Mesenteric fat pad (tissue), 1 donor: Measurements from ENCODE around the gene ZNF777. TPM values are rescaled to one million over a fixed set of nuclear protein-coding genes. Genes with fewer than 3 reads are reported as not detected.
"Not testable (repeated sequence)": the region's sequence is repeated elsewhere in the genome, so short reads cannot be mapped to it uniquely, and the experiment has no call there.

ENCODE experiments used
- DNase-seq: peaks from one replicate; pipeline ENCODE4 v3.0.0-alpha.2; 2020; ENCODE audit warnings: low spot score
- total RNA-seq: library from RNA; stranded (reverse); fragmentation: NEBNext Ultra II Directional; extraction: Animal tissue kit (Norgen Biotek cat#: 25700); gene quantifications from one replicate; pipeline ENCODE4 v1.2.1, GENCODE V29; 2021
- donor health status: DM: yes; HTN: yes; CAD: no.

Gene ZNF777
- total RNA-seq, 1 donor from 2014 or later, result 9.2 TPM

DNA sequence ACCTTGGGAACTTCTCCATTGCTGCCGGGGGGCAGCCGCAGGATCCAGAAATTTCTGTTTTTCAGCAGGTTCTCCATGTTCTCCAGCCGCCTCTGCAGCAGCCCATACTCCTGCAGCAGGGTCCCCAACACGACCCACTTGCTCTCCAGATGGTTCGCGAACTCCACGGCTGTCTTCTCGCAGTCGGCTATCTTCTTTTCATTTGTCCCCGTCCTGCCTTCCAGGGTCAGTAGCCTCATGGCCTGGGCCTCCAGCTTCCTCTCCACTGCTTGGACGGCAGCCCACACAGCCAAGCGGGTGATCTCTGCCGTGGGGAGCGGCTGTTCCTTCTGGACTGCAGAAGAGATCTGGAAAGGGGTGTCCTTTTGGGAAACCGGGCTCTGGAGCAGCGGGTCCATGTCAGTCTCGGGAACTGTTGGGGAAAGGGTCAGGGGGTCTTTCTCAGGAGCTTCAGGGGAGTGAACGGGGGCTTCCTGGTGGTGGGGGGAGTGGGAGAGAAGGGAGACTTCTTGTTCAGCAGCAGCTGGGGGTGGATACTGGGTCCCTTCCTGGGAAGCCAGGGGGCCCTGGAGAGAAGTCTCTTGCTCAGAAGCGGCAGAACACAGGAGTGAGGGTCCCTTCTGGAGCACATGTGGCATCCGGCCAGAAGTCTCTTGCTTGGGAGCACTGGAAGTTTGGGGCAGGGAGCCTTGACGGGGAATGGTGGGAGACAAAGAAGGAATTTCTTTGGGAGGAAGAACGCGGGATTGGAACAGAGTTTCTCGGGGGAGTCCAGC, 5.5 kb downstream of the ZNF777 start:
- DNase-seq, result peak; percentile 76

DNA sequence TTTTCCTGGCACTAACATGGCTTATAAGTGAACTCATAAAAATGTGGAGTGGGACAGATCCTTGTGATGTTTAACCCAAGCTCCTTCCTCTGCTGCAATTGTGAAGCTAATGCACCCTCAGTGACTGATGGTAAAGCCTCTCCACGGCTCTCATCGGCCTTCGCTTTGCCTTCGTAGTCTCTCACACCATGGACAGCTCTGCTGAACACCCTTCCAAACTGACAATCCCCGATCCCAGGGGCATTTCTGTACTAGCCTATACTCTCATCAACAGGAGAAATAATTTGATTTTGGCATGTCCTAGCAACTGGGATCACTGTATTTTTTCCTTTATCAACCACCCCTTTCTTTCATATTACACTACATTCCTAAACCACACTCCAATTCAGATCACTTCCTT, 6.1 kb downstream of the ZNF777 start:
- no peak for DNase-seq

DNA sequence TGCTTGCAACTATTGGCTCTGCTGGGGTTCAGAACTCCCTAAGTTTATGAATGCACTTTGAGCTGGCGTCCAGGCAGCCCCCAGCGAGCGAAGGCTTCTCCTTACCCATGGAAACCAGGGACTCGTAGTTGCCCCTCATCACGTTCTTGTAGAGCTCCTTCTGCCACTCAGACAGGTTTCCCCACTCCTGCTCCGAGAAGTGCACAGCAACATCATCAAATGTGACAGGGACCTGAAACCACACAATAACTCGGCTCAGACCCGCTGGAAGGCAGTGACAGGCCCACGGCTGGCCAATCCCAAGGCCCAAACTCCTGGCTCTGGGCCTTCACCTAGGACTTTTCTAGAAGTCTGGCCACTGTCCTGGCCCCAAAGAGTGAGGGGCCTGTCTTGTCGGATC, 6.9 kb downstream of the ZNF777 start:
- DNase-seq, result peak; percentile 76

DNA sequence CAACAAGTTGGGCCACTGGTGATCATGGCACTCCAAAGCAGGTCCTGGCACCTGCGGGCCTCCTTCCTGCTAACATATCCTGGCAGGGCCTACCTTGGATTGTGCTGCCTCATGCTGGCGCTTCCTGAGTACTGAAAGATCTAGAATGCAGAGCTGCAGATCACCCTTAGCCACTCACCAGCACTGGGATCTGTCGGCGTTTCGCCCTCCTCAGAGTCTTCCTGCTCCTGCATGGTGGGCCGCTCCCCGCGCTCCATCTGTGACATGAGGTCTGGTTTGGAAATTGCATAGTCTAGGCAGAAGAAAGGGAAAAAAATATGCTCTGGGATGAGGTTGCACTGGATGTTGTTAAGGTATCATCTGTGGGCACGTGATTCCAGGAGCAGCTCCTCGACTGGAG, 10.0 kb downstream of the ZNF777 start:
- DNase-seq, result no peak

DNA sequence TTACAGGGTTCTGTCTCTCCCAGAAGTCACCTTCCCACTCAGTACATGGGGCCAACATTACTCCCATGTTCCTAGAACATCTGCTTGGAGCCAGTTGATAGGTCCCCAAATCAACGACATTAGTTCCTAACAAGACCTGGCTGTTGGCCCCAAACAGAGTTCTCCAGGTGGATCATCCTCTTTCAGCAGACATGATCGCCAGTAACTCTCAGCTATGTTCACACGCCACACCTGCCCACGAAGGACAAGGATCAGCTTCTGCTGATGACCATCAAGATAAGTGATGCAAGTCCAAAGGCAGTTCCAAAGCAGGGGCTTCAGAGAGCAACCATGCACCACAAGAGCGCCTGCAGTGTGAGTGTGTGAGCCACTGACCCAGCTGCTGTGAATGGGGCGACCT, 11.0 kb downstream of the ZNF777 start:
- no peak for DNase-seq

DNA sequence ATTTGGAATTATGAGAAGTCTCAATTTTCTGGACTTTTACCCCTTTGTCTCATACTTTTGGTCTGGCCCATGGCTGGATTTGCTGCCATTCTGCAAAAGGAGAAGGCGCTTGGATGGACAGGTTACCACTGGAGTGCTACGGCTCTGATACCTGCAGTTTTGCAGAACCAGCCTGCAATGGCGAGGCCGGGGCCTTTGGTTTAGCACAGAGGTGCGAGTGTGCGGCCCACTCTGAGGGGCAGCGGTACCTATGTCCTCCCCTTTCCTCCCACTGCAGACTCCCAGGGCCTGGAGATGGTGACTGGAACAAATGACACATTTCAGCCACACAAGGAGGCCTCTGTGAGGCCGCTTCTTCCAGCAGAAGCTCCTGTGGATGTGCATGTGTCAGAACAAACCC, 11.9 kb downstream of the ZNF777 start:
- DNase-seq, result no peak

DNA sequence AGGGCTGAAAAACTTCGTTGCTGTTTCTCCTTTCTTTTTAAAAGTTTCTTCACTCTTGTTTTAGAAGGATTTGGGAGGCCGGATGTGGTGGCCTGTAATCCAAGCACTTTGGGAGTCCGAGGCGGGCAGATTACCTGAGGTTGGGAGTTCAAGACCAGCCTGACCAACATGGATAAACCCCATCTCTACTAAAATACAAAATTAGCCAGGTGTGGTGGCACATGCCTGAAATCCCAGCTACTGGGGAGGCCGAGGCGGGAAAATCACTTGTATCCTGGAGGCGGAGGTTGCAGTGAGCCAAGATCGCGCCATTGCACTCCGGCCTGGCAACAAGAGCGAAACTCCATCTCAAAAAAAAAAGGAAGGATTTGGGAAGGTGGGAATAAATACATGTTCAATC, 14.8 kb downstream of the ZNF777 start:
- not testable (repeated sequence) for DNase-seq

DNA sequence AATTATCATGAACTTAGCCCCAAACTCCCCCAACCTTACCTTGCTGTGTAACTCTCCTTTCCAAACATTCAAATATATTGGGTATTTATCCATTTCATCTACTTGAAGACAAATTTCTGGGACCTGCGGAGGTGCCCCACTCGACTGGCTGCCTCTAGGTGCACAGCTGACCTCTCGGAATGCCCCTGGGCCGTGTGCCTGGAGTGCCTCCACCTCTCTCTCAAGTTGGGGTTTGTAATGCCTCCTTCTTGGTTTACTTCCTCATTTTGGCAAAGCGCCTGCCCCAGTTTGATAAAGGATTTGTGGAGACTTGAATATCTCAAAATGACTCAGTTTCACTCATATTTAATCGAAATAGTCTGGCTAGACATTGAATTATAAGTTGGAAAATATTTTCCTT, 16.6 kb downstream of the ZNF777 start:
- DNase-seq, result no peak

DNA sequence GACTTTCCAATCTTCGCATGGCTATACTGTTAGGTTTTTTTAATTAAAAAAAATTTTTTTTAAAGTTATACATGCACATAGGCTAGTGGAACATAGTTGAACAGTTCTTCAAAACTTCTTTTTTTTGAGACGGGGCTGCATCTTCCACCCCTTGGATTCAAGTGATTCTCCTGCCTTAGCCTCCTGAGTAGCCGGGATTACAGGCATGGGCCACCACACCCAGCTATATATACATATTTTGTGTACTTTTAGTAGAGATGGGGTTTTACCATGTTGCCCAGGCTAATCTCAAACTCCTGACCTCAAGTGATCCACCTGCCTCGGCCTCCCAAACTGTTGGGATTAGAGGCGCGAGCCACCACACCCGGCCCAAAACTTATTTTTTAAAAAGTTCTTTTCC, 17.3 kb downstream of the ZNF777 start:
- DNase-seq, result no peak

DNA sequence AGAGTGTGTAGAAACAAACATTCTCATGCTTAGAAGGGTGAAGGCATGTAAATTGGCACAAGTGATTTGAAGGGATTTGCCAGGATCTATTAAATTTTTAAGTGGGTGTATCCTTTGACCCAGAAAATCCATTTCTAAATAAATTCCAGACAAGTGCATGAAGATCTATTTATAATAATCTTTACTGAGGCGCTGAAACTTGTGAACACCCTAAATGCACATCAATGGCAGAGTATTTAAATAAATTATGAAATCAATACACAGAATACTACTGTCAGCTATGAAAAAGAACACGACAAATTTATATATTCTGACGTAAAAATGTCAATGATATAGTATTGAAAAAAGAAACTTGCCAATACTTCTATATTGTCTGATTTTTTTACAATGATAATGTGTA, 17.9 kb downstream of the ZNF777 start:
- DNase-seq, result no peak

DNA sequence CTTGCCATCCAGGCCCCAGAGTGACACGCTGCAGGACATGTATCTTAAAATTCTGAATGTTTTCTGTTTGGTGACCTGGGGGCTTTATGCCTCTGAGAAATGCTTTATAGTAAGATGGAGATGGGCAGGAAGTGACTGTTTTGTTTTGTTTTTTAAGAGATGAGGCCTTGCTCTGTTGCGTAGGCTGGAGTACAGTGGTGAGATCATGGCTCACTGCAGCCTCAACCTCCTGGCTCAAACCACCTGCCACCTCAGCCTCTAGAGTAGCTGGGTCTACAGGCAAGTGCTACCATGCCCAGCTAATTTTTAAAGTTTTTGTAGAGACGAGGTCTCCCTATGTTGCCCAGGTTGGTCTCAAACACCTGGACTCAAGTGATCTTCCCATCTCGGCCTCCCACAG, 20.6 kb downstream of the ZNF777 start:
- DNase-seq, result no peak

DNA sequence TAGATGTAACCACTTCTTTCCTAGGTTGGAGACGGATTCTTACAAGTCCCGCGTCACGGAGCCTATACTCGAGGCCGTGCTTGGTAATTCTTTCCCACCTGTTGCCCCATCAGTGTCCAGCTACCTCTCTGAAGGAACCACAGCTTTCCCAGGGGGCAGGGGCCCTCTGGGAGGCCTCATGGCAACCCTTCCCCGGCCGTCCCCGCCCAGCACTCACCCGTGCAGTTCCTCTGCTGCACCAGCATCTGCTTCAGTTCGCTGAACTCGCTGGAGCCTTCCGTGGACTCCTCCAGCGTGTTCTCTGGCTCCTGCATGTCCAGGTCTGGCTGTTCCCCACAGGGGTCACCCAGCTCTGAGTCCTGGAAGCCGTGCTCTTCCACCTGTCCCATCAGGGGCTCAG, 24.5 kb downstream of the ZNF777 start:
- DNase-seq, result no peak

DNA sequence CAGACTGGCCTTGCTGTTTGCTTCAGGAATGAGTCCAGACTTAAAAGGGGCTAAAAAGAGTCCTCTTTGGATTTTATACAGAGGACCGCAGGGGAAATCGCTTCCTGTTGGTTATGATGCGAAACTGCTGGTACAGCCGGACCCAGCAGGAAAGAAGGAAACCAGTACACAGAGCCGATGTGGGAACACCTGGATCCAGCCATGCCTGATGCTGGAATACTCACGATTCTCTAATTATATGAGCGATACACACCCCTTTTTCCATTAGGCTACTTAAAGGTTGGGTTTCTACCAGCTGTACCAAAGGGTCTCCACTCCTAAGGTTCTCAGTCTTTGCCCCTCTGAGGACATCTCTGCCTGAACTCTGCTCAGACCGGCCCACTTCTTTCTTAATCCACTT, 27.7 kb downstream of the ZNF777 start:
- no peak for DNase-seq

DNA sequence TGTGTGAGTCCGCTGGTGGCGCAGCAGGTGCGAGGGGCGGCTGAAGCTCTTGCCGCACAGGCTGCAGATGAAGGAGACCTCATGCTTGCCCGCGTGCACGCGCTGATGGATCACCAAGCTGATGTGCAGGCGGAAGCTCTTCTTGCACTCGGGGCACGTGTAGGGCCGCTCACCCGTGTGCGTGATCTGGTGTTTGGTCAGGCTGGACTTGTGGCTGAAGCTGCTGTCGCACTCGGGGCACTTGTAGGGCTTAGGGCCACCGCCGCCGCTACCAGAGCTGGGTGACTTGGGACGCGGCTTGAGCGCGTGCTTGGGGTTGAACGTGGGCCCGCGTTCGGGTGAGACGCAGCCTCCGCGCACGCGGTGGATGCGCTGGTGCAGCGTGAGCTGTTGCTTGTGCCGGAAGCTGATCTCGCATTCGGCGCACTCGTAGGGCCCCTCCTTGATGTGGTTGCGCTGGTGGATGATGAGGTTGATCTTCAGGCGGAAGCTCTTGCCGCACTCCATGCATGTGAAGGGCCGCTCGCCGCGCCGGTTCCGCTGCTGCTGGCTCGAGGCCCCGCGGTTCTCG, 28.7 kb downstream of the ZNF777 start:
- no peak for DNase-seq

DNA sequence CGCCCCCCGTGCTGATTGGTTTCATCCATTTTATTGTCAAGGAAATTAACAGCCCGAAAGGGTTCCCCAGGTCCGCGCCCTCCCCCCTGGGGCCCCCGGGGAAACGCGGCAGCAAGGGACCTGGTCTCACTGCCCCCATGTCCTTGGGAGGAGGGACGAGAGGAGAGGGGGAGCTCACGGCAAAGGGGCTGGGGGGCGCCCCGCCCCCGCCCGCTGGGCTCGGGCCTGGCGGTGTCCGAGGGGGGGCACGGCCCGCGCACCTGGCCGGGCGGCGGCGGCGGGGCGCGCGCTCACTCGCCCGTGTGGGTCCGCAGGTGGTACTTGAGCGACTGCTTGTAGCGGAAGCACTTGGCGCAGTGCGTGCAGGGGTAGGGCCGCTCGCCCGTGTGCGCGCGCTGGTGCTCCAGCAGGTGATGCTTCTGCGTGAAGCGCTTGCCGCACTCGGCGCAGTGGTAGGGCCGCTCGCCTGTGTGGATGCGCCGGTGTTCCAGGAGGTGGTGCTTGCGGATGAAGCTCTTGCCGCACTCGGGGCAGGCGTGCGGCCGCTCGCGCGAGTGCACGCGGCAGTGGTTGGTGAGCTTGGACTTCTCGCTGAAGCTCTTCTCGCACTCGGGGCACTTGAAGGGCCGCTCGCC, 29.3 kb downstream of the ZNF777 start:
- no peak for DNase-seq

DNA sequence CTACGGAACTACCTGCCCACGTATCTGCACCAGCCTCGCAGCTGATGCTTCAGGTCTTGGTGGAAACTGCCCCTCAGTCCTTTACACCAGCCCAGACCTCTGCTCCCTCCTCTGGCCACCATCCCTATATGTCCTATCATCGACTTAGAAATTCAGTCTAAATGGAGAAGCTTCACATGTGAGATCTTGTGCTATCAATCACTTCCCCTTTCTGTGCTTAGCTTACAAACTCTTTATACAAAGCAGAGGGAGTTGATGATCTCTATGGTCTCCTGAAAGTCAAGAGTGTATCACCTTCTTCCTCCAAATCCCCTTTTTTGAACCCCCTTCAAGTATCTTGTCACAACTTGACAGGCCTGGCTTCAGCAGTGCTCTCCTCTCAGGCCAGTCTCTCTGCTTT, 30.7 kb downstream of the ZNF777 start:
- DNase-seq, result no peak

DNA sequence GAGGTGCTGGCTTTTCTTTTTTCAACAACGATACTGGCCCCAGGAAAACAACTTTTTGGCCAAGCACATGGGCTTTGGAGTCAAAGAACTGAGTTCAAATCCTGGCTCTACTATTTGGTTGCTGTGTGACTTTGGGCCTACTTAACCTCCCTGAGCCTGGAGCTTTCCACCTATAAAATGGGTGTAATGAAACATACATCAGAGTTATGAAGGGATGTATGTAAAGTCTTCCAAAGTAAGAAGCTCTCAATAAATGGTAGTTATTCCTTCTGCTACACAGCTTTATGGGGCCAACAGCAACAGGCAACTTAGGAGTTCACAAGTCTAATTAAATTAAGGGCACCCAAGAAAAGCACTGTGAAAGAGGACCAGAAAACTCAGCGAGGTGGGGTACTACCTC, 33.0 kb downstream of the ZNF777 start:
- DNase-seq, result no peak

DNA sequence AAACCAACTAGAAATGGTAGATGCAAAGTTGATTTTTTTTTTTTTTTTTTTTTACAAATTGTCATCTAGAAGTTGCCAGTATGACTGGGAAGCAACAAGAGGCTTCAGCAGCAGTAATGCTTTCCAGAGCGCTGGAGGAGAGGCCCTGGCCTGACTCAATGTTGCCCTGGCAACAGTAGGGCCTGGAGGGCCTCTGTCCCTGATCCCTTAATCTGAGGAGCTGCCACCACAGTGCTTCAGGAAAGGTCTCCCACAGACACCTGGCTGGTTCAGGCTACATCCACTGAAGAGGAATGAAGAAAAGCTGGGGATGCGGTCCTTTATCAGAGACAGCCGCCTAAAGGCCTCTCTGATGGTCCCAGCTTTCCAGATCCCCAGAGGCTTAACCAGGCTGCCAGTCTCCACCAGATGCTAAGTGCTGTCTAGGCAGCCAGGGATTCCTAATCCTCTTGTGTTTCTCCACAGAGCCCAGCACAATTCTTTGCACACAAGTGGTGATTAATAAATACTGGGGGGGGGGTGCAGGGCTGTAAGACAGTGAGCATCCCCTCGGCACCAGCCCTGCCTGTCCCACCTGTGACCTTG, 33.7 kb downstream of the ZNF777 start:
- DNase-seq, result no peak

DNA sequence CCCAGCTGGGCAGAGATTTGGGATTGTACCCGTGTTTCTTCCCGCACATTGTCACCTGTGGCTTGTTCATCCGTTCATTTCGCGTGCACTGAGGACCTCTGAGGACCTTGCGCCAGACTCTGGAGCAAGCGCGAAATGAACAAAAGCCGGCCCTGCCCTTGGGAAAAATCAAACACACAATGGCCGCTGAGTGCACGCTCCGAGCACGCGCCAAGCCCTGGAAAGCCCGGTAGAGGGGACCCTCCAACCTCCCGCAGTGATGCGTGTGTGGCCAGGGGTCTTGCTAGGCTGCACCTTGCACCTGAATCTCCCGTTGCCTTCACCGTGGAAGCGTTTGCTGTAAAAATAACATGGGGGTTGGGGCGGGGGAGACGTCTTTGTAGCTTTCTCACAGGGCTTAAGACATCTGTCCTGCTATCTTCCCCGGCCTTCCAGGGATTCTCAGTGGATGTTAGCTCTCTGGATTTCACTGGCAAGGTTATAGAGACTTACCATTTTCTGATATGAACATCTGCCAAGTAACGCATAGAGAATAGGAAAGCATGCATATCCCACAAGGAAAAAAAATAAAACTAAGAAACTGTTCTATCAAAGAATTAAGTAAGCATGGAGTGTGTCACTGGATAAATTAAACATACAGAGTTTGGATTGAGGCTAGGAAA, 37.3 kb downstream of the ZNF777 start:
- DNase-seq, result no peak

DNA sequence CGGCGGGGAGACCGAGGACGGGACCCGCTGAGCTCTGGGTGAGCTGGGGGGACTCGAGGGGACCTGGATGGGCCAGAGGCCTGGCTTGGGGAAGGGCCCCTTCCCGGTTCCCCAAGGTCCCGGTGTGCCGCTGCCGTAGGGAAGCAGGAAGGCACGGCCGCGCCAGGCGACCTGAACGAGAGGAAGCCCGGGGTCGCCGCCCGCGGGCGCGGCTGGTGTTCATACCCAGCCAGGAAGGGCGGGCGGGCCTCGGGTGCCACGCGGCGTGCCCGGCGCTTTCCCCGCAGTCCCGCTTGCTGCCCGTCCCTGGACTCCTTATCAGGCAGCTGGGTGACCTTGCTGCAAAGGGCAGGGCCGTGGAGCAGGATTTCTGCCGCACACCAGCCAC, 38.0 kb downstream of the ZNF777 start:
- no peak for DNase-seq

DNA sequence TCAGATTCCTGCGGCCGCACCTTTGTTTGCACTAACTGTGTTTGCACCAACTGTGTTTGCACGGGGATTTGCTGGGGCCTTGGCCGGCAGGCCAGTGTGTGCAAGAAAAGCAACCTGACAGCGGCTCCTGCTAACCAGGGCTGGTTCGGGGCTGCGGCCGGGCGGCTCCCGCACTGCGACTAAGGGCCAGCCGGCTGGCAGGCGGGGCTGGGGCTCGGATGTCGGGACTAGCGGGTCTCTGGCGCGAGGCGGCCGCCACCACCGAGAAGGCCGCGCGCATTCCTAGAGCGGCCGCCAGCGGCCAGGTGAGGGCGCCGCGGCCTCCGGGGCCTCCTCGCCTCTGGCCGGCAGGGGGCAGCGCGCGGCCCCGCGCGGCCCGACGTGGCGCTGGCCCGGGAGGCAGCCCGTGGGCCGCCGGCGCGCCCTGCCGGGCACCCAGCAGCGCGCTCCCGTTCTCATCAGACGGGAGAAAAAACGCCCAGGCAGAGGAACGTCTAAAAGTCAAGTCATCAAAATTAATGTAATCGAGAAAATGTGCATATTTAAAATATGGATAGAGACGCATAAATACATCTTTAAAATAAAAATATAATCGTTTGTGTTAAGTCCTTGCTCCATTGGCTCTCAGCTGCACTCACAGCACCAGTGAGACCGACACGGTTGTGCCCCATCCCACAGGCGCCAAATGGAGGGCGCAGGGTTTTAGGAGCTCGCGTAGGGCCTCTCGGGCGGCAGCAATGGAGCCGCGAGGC, 38.5 kb downstream of the ZNF777 start:
- no peak for DNase-seq
